SK-N-SH treated with all-trans-retinoic acid at 6 μM for 48 hours (cell line): ENCODE measurements around the gene STRADB.
A peak's percentile ranks its signal among the peaks of the same experiment; 100 is the strongest.

Experiments used
- ATAC-seq: fragments of 200-7000 bp; cut with Tn5 transposase; 3 replicates; pipeline ENCODE4 v1.9.1; 2020; ENCODE audit warnings: mild to moderate bottlenecking, moderate library complexity
- ARNTL ChIP-seq: fragments of 450-650 bp; formaldehyde crosslinking; IDR thresholded peaks from 2 replicates; pipeline ENCODE4 v1.5.0; 2020; ENCODE audit warnings: low read depth, mild to moderate bottlenecking, moderate library complexity, borderline replicate concordance
- BACH2 ChIP-seq: fragments of 250-450 bp; sonication (Bioruptor Pico); IDR thresholded peaks from 2 replicates; pipeline ENCODE4 v1.9.0; 2021; ENCODE audit warnings: mild to moderate bottlenecking, borderline replicate concordance
- CSDC2 ChIP-seq: fragments of 250-450 bp; sonication (Bioruptor Pico); IDR thresholded peaks from 2 replicates; pipeline ENCODE4 v1.5.0; 2020; ENCODE audit warnings: mild to moderate bottlenecking, moderate library complexity
- ESRRG ChIP-seq: fragments of 250-450 bp; sonication (Bioruptor Pico); IDR thresholded peaks from 2 replicates; pipeline ENCODE4 v1.6.1; 2021; ENCODE audit warnings: mild to moderate bottlenecking
- GLIS3 ChIP-seq: fragments of 250-450 bp; sonication (Bioruptor Pico); IDR thresholded peaks from 2 replicates; pipeline ENCODE4 v1.5.0; 2020; ENCODE audit warnings: mild to moderate bottlenecking, moderate library complexity
- ISL1 ChIP-seq: fragments of 250-450 bp; sonication (Bioruptor Pico); IDR thresholded peaks from 2 replicates; pipeline ENCODE4 v2.1.2; 2022; ENCODE audit warnings: mild to moderate bottlenecking, moderate library complexity
- OSR1 ChIP-seq: fragments of 250-450 bp; sonication (Bioruptor Pico); IDR thresholded peaks from 2 replicates; pipeline ENCODE4 v1.8.0; 2022; ENCODE audit warnings: moderate library complexity, mild to moderate bottlenecking, inconsistent platforms
- PPARA ChIP-seq: fragments of 250-450 bp; sonication (Bioruptor Pico); IDR thresholded peaks from 2 replicates; pipeline ENCODE4 v1.5.0; 2020; ENCODE audit warnings: mild to moderate bottlenecking, borderline replicate concordance
- RARB ChIP-seq: fragments of 250-450 bp; sonication (Bioruptor Pico); IDR thresholded peaks from 2 replicates; pipeline ENCODE4 v1.8.0; 2021; ENCODE audit warnings: mild to moderate bottlenecking, moderate library complexity
- SNAI2 ChIP-seq: fragments of 250-450 bp; sonication (Bioruptor Pico); IDR thresholded peaks from 2 replicates; pipeline ENCODE4 v1.5.0; 2020; ENCODE audit warnings: mild to moderate bottlenecking, moderate library complexity
- TCF4 ChIP-seq: fragments of 250-450 bp; sonication (Bioruptor Pico); IDR thresholded peaks from 2 replicates; pipeline ENCODE4 v1.8.0; 2021; ENCODE audit warnings: mild to moderate bottlenecking, moderate library complexity, borderline replicate concordance
- TOX ChIP-seq: fragments of 250-450 bp; sonication (Bioruptor Pico); IDR thresholded peaks from 2 replicates; pipeline ENCODE4 v1.8.0; 2021; ENCODE audit warnings: mild to moderate bottlenecking, moderate library complexity, borderline replicate concordance
- ZFP3 ChIP-seq: fragments of 250-450 bp; sonication (Bioruptor Pico); IDR thresholded peaks from 2 replicates; pipeline ENCODE4 v1.5.0; 2020; ENCODE audit warnings: mild to moderate bottlenecking, moderate library complexity
- ZFP30 ChIP-seq: fragments of 450-650 bp; formaldehyde crosslinking; IDR thresholded peaks from 2 replicates; pipeline ENCODE4 v1.5.0; 2022; ENCODE audit warnings: mild to moderate bottlenecking, moderate library complexity
- ZNF565 ChIP-seq: fragments of 450-650 bp; formaldehyde crosslinking; conservative IDR thresholded peaks from 2 replicates; pipeline ENCODE4 v1.5.0; 2020; ENCODE audit warnings: low read depth, mild to moderate bottlenecking, moderate library complexity
- ZNF70 ChIP-seq: fragments of 450-650 bp; formaldehyde crosslinking; IDR thresholded peaks from 2 replicates; pipeline ENCODE4 v1.5.0; 2020; ENCODE audit warnings: mild to moderate bottlenecking, moderate library complexity
- ZNF8 ChIP-seq: fragments of 450-650 bp; formaldehyde crosslinking; IDR thresholded peaks from 2 replicates; pipeline ENCODE4 v1.5.0; 2020; ENCODE audit warnings: mild to moderate bottlenecking, moderate library complexity
- TF ChIP-seq, protein P1 (sequence below): fragments of 250-450 bp; sonication (Bioruptor Pico); IDR thresholded peaks from 2 replicates; pipeline ENCODE4 v1.5.0; 2020; ENCODE audit warnings: mild to moderate bottlenecking, moderate library complexity
- TF ChIP-seq, protein P2 (sequence below): fragments of 250-450 bp; sonication (Bioruptor Pico); IDR thresholded peaks from 2 replicates; pipeline ENCODE4 v1.8.0; 2021; ENCODE audit warnings: low read depth, mild to moderate bottlenecking, moderate library complexity, borderline replicate concordance
- TF ChIP-seq, protein P3 (sequence below): fragments of 250-450 bp; sonication (Bioruptor Pico); IDR thresholded peaks from 2 replicates; pipeline ENCODE4 v1.8.0; 2020; ENCODE audit warnings: mild to moderate bottlenecking, moderate library complexity, borderline replicate concordance

The STRADB gene

DNA sequence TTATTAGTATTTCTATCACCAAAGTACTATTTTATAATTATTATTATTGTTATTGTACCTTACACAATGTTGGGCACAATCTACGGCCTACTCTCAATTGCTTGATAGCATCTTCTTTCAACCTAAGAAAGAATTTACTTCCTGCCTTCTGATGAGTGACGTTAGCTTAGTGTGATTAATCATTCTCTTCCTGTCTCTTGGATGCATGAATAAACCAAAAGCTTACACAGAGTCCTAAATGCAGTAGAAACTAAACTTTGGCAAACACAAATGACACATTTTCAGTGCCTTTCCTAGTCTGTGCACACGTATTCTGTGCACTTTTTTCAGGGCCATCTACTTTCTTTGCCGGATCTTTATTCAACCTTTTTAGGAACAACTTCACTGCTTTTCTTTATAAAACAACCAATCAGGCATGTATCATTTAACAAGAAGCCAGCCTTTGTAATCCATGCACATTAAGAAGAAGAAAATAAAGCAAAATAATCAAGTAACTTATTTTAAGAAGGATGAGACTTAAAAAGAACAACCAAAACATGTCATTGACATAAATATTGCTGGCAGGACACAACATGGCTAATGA, 19.4 kb upstream of the STRADB start:
- peak; percentile 82 for ATAC-seq
- peak; percentile 34; the same call in 1 of the 2 replicates for TF ChIP-seq ISL1
- TF ChIP-seq TCF4 (CRISPR knock-in tag), result no peak
- no peak for TF ChIP-seq RARB (CRISPR knock-in tag)

DNA sequence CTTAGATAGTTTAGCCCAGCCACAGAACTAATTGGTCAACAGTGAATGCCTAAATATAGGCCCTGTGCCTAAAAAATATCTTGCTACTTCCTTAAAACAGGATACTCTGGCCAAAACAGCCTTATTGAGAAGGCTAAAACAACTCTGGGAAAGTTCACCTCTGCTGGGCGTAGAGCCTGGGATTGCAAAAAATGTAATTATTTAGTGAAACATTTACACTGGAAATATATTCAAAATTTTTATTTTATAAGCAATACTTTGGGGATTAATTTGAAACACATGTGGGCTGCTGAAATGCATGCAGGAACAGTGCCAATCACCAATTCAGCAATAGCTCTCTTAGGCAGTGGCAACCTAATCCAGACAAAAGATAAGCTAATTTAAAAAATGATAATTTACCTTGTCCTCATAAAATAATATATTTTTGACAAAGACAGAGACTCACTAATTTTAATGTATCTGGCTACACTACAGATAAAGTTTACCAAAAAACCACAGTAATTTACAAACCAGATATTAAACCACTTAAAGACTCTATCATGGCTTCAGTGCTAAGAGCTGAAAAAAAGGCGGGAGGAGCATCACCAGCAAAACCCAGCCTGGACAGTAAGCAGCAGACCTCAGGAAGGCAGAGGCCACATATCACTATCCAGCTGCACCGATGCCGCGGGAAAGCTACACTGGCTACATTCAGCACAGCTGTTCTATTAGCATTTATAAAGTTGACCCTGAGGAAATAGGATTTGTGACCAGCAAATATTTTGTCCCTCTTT, 18.7 kb upstream of the STRADB start:
- TF ChIP-seq, protein P1, sequence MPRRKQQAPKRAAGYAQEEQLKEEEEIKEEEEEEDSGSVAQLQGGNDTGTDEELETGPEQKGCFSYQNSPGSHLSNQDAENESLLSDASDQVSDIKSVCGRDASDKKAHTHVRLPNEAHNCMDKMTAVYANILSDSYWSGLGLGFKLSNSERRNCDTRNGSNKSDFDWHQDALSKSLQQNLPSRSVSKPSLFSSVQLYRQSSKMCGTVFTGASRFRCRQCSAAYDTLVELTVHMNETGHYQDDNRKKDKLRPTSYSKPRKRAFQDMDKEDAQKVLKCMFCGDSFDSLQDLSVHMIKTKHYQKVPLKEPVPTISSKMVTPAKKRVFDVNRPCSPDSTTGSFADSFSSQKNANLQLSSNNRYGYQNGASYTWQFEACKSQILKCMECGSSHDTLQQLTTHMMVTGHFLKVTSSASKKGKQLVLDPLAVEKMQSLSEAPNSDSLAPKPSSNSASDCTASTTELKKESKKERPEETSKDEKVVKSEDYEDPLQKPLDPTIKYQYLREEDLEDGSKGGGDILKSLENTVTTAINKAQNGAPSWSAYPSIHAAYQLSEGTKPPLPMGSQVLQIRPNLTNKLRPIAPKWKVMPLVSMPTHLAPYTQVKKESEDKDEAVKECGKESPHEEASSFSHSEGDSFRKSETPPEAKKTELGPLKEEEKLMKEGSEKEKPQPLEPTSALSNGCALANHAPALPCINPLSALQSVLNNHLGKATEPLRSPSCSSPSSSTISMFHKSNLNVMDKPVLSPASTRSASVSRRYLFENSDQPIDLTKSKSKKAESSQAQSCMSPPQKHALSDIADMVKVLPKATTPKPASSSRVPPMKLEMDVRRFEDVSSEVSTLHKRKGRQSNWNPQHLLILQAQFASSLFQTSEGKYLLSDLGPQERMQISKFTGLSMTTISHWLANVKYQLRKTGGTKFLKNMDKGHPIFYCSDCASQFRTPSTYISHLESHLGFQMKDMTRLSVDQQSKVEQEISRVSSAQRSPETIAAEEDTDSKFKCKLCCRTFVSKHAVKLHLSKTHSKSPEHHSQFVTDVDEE (CRISPR knock-in tag), result peak; percentile 80
- TF ChIP-seq TCF4 (CRISPR knock-in tag) (peak; percentile 82), PPARA (CRISPR knock-in tag) (no peak), ISL1 (peak; percentile 77), GLIS3 (CRISPR knock-in tag) (0 out of 2 replicates have a peak, but pooled peaks have one; percentile 15)
- TF ChIP-seq, all 23 proteins: peak for 4
- ATAC-seq, result peak; percentile 95

DNA sequence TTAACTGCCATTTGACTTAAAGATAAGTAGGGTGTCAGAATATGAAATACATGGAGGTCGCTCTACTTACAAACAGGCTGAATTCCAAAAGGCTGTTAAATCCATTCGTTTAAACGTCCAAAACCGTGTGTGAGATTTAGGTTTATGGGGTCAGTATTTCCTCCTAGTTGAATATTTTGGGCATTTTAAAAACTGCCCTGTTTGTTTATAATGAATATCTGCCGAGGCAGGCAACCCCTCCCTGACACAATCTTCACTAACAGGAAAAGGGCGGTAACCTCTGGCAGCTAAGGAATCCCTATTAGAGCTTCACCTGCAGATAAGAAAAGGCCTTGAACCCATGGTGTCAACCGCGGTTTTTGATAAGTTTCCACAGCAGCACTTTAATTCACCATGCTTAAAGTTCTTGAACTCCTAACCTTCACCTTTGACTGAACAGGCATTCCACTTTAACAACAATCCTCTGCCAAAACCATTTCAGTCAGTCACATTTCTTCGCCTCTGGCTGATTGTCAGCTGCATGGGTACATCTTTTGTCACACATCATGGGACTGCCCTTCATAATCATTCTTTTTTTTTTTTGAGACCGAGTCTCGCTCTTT, 18.0 kb upstream of the STRADB start:
- ATAC-seq, result peak; percentile 17
- TF ChIP-seq, protein P2, sequence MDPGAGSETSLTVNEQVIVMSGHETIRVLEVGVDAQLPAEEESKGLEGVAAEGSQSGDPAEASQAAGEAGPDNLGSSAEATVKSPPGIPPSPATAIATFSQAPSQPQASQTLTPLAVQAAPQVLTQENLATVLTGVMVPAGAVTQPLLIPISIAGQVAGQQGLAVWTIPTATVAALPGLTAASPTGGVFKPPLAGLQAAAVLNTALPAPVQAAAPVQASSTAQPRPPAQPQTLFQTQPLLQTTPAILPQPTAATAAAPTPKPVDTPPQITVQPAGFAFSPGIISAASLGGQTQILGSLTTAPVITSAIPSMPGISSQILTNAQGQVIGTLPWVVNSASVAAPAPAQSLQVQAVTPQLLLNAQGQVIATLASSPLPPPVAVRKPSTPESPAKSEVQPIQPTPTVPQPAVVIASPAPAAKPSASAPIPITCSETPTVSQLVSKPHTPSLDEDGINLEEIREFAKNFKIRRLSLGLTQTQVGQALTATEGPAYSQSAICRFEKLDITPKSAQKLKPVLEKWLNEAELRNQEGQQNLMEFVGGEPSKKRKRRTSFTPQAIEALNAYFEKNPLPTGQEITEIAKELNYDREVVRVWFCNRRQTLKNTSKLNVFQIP (CRISPR knock-in tag), result no peak
- TF ChIP-seq ZNF8 (CRISPR knock-in tag), result no peak
- TF ChIP-seq TCF4 (CRISPR knock-in tag), result no peak
- TF ChIP-seq ISL1, result no peak
- TF ChIP-seq PPARA (CRISPR knock-in tag), result no peak
- TF ChIP-seq ZNF565 (CRISPR knock-in tag), result no peak
- no peak for TF ChIP-seq BACH2 (CRISPR knock-in tag)
- TF ChIP-seq, protein P3, sequence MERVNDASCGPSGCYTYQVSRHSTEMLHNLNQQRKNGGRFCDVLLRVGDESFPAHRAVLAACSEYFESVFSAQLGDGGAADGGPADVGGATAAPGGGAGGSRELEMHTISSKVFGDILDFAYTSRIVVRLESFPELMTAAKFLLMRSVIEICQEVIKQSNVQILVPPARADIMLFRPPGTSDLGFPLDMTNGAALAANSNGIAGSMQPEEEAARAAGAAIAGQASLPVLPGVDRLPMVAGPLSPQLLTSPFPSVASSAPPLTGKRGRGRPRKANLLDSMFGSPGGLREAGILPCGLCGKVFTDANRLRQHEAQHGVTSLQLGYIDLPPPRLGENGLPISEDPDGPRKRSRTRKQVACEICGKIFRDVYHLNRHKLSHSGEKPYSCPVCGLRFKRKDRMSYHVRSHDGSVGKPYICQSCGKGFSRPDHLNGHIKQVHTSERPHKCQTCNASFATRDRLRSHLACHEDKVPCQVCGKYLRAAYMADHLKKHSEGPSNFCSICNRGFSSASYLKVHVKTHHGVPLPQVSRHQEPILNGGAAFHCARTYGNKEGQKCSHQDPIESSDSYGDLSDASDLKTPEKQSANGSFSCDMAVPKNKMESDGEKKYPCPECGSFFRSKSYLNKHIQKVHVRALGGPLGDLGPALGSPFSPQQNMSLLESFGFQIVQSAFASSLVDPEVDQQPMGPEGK, result no peak
- no peak for TF ChIP-seq ZNF70 (CRISPR knock-in tag)
- no peak for TF ChIP-seq ZFP3 (CRISPR knock-in tag)
- TF ChIP-seq GLIS3 (CRISPR knock-in tag), result no peak
- no peak for TF ChIP-seq CSDC2 (CRISPR knock-in tag)
- no peak for TF ChIP-seq ESRRG
- no peak for TF ChIP-seq SNAI2 (CRISPR knock-in tag)
- no peak for TF ChIP-seq RARB (CRISPR knock-in tag)
- no peak for TF ChIP-seq ARNTL (CRISPR knock-in tag)
- TF ChIP-seq OSR1 (CRISPR knock-in tag), result no peak
- TF ChIP-seq TOX (CRISPR knock-in tag), result no peak
- TF ChIP-seq ZFP30 (CRISPR knock-in tag), result no peak
- TF ChIP-seq, protein P1 (CRISPR knock-in tag), result no peak
